ENCODE data around the gene NAALADL2.

GRCh38 chr3:175475765-175476164, 616.6 kb downstream of the NAALADL2 start:
- TF ChIP-seq CTCF (IDR thresholded peaks at IDR 0.05) (no peak), POLR2A (IDR thresholded peaks at IDR 0.05) (no peak), EP300 (IDR thresholded peaks at IDR 0.05) (no peak)
